ENCODE data around the gene COL23A1.

The COL23A1 gene

DNA sequence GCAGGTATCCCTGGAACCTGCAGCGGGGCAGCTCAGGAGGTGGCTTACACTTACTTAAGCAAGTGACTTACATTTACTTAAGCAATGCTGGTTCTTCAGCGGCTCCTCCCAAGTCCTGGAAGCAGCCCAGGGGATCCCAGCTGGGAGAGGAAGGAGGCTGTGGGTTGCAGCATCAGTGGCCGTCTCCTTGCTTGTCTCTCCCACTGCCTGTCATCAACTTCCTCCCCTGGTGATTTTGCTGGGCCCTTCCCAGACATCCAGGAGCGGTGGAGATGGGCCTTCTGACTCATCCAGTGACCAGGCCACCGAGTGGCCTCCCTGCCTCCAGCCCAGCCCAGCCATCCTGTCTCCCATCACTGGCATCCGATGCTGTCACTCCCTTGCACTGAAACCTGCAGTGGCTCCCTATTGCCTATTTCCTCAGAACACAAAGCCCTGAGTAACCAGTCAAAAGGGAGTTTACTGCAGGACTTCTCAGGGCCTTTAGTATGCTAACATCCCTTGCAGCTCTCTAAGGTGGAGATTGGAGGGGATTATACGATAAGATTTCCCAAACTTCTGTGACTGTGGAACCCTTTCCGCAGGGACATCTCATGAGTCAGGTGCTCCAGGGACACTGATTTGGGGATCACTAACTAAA, 201.7 kb downstream of the COL23A1 start:
- no peak for DNase-seq

DNA sequence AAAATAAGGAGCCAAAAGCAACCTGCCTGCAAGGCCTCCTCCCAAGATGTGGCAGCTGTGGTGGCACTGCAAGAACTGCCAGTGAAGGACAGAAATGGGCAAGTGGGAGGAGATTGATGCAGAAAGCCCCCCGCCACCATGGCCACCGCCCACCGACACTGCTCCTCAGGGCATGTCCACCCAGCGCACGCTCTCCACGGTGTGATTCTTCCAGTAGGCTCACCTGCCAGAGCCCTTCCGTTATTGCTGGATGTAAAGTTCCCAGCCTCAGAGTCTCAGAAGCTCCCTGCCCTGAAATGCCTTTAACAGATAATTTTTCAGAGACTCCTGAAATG, 202.4 kb downstream of the COL23A1 start:
- DNase-seq = no peak

DNA sequence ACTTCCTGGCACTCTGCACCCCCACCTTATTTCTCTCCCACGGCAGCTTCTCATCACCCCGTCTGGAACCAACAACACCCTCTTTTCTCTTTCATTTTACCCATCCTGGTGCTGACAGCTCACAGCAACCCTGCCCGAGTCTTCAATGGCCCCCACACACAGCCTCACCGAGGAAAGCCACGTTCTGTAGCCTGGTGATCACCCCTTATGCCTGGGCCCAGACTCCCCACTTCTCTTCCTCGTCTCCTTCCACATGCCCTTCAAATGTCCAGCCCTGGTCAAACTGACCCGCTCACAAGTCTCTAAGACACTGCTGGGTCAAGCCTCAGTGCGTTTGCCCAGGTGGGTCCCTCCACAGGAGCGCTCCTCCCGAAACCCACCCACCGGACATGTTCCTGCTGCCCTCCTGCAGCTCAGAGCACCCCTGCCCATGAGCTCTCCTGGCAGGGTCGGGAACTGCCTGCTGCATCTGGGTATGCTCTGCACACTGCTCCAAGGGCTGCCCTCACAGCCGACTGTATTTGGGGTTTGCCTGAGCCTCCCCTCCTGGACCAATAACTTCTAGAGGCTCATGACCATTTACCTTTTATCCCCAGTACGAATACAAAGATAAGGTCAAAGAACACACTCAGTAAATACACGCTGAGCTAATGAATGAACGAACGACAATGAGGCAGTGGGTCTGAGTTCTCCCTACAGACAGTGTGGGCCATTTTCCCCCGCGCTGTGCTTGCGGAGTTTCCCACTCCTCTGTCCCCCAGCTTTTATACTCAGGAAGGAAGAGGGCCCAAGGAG, 202.9 kb downstream of the COL23A1 start:
- DNase-seq = no peak

DNA sequence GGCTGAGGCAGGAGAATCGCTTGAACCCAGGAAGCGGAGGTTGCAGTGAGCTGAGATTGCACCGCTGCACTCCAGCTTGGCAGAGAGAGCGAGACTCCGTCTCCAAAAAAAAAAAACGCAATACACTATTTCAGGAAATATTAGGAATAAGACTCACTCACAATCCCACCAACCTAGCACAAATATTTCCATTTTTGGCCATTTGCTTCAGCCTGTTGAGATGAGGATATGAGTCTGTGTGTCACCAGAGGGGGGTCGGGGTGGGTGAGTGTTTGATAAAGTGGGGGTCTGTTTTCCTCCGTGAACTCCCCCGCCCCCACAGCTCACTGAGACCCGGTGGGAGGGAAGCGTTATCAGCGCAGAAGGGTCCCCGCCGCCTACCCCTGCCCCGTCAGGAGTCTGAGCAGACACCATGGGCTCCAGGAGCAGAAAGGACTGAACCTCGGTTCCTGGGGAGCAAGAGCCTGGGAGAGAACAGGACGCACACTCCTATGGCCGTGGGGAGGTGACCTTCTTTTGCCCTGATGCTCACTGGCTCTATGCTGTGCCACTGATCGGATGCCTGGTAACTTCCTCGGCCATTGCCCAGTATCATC, 203.8 kb downstream of the COL23A1 start:
- DNase-seq = no peak

DNA sequence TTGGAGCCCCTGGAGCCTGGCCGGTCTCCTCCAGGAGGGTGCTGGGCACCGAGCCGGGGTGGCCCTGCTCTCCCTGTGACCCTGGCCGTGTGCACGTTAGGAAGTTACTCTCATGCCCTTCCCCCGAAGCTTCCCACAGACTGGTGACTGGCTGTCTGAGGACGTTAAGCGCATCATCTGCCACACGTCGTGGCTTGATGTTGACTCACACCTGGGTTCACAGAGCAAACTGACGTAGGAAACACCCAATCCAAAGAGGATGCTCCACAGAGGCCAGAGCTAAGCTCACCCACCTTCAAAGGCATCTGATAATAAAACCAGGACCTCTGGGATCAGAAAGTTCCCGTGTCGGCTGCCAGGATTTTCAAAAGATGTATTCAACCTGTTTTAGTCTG, 204.7 kb downstream of the COL23A1 start:
- no peak for DNase-seq

DNA sequence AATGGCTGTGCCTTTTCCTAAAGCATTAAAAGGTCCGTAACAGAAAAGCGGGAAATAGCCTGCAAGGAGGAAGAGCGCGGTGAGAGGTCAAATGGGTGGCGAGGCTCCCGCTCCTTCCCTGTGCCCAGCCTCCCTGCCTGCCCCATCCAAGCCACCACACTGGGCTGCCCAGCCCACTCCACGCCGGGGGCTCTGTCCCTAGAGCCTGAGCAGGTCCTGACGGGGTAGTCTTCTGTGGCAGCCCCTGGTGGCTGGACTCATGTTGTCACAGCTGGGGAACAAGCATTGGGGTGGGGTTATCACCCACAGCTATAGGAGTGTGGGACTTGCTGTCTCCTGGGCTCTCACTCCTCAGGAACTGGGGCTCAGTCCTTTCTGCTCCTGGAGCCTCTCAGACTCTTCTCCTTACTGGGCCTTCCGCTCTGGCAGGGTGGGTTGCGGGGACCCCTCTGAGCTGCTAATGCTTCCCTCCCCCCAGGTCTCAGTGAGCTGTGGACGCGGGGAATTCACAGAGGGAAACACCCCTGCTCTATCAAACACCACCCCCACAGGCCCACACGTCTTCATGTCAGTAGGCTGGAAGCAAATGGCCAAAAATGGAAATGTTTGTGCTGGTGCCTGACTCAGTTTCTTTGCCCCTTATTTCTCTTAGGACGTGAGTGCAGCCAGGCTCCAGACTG, 205.2 kb downstream of the COL23A1 start:
- no peak for DNase-seq

DNA sequence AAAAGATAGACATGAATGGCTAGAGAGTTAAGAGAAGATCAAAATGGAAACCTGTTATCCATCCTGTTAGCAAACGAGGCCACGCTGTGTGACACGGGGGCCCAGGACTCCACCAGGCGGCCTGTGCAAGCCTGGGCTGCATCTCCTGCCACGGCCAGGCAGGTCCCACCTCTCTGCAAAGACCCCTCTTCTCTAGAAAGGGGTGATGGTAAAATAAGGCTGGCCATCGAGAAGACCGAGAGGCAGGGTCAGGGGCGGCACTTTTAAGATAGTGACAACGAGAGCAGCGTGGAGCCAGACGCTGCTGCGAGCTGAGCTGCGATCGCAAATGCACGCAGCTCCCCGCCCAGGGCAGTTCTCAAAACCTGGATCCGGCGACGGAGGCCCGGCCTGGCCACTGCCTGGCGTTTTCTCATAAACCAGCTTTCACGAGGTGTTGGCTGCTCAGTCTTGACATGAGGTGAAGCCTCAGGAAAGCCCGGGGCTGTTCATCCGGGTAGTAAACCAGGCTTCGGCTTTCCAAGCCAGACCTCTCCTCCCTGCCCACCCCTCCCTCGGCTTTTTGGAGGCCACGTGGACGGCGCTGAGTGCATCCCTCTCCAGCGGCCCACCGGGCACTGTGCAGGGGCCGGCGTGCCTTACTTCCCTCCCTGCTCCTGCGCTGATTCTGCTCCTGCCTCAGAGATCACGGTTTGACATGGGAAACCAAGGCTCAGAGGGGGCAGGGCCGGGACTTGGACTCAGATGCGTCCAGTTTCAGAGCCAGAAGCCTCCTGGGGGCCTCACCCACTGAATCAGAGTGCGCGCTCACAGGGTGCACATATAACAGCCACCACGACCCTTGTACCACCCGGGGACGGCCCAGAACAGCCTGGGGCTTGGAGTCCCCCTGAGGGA, 206.0 kb downstream of the COL23A1 start:
- no peak for DNase-seq

DNA sequence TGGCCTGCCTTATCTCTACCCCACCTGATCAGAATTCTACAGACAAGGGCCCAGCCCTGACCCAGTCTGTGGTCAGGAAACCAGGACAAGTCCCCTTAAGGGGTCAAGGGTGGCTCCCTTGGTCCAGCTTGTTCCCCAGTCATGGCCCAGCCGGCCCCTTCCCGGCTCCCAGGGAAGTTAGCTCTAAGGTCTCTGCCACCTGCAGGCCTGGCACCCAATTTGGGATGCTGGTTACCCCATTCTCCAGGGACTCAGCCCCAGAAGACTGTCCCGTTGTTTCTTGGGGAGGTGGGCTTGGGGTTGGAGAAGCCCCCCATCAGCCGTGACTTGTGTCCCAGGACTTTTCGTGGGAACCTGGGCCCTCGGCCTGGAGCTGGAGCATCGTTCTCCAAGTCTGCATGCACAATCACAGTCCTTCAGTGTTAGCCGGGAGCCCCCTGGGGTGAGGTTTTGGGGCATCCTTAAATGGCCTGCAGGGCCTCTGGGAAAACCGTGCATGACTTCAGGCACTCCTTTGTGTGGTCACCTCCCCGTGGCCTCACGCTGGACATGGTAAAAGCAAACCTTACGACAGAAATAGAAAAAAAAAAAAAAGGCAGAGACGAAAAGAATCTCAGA, 206.8 kb downstream of the COL23A1 start:
- no peak for DNase-seq

DNA sequence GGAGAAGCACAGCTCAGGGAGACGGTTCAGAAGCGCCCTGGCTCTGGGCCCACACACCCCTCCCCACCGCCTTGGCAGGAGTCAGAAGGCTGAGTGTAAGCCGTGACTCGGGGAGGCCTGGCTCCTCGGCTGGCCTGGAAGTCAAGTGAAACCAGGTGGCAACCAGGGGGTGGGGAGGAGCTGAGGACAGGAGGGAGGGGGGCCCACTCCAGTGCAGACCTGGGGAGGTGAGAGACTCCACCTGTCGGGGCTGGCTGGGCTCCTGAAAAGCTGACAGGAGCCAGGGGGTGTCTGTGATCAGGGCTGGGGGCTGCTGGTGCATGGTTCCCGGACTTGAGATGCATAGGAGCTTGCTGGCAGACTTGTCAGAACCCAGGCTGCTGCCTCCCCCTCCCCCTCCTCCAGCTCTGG, 207.4 kb downstream of the COL23A1 start:
- no peak for DNase-seq

DNA sequence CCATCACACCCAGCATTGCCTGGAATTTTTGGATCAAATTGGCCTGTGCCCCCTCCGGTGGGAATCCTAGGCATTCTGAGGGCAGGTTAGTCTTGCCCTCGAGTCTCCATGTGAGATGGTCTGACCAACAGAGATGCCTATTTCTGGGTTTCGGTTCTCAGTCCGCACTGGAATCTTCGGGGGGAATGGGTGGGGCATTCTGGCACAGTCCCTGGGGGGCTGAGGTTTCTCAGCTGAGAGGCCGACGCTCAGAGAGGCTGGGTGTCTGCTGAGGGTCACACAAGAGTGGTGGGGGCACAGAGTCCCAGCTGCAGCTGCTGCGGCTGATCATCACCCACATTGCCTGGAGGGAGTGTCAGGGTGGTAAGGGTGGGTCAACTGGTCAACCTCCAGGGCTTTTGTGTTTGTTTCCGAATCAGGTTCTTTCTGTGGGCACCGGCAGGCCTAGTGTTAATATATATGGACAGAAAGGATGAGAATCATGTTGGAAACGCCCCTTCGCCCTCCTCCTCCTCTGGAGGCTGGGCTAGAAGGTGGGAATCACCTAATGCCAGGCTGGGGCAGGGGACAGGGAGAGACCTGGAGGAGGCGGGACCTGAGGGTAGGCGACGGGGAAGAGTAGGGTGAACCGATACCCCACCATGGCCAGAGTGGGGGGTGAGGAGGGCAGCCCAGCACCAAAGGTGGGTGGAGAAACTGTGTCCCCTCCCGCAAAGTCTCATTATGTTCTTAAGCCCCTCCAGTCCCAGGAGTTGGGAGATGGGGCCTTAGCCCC, 208.1 kb downstream of the COL23A1 start:
- DNase-seq = no peak

DNA sequence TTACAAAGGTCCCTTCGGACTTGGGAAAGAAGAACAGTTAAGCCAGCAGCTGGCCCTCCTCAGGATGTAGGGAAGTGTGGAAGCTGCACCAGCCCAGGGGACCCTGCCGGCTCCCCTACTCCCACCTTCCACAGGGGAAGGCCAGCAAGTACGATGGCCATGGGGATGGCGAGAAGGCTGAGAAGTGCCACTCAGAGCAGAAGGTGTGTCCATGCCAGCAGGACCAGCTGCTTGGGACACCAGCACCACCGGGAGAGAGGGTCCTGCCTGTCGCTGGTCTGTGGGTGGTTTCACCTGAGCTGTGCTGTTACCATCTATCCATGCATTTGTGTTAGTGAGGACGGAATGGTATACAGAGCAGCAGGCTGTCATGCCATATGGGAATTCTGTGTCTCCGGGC, 209.0 kb downstream of the COL23A1 start:
- no peak for DNase-seq

DNA sequence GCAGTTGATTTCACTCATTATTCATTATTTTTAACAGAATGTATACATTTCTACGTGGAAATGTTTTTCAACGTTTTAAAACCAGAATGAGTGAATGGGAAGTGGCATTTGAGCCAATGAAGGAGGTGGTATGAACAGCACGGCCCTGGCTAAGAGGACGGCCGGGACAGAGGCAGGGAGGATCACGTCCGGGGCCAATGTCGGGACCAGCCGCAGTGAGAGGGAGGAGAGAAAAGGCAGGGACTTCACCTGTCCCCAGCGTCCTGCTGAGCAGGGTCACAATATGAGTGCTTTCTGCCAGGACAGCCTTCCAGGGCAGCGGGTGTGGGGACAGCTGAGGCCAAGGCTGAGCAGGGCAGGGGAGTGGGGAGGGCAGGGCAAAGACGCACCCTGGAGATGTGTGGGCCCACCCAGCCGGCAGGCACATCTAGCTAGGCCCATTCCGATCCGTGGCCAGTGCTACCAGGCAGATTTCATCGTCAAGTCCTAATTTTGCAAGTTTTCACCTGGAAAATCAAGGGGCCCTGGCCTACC, 209.6 kb downstream of the COL23A1 start:
- DNase-seq = no peak

DNA sequence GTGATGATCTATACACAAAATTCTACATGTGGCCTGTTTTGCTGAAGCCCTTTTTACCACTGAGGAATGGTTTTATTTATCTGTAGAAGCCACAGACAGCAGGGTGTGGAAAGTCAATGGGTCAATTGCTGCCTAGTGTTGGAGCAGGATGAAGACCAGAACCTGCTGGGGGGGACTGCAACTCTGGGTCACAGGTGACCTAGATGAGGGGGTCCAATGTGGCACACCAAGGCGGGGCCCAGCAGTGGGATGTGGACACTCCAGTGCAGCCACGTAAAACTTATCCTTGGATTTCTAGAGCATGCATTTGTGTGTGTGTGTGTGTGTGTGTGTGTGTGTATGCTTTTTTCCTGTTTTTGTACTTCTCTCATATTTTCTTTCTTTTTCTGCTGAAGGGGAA, 210.1 kb downstream of the COL23A1 start:
- DNase-seq = no peak

DNA sequence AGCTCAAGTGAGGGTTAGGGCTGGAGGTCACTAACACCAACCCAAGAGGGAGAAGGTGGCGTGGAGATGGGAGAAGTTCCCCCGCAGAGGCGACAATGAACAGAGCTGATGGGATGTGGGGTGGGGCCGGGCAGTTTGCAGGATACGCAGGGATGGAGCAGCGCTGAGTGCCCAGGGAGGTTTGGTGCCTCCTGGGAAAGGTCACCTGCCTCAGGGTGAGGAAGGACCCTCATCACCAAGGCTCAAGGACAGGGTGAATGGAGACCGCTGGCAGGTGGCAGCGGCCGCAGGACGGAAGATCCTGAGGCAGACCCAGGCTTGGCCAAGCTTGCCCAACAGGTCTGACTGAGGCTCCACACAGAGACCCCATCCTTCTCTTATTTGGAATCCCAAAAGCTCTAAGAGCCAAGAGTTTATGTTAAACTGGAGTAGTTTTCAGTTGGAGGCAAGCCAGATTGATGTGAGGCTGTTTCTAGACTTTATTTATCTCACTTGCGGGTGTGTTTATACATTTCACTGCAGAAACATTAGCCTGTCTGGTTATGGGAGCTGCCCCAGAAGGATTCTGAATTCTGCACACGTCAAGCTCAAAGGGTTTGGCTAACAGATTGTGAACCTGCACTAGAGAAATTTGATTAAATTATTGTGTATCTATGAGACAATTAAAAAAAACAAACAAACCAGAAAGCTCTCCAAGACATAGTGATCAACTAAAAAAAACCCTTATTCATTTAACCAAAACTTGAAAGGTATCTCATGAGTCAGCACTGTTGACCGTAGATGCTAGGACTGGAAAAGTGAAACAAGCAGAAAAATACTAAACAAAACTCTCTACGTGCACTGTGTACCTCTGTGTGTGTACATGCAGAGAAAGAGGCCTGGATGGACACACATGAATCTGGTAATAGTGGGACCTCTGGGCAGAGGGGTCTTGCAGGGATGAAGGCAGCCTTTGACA, 211.4 kb downstream of the COL23A1 start:
- DNase-seq = no peak

DNA sequence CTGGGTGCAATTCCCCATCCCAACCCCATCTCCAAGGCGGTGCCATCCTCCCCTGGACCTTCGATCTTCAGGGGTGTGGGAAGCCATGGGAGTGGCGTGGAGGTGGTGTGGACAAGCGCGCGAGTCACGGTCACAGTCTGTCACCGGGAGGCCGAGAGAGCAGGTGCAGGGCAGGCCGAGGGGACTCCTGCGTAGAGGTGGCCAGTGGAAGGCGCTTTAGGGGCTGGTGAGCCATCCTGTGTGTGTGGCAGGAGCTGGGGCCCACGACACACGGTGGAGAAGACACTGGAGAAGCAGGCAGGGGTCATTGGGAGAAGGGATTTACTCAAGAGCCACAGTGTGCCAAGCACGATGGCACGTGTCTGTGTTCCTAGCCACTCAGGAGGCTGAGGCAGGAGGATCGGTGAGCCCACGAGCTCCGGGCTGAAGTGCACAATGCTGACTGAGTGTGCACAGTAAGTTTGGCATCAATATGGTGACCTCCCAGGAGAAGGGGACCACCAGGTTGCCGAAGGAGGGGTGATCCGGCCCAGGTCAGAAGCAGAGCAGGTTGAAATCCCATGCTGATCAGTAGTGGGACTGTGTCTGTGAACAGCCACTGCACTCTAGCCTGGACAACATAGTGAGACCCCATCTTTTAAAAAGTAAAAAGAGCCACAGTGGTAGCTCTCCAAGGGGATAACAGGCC, 212.5 kb downstream of the COL23A1 start:
- no peak for DNase-seq

DNA sequence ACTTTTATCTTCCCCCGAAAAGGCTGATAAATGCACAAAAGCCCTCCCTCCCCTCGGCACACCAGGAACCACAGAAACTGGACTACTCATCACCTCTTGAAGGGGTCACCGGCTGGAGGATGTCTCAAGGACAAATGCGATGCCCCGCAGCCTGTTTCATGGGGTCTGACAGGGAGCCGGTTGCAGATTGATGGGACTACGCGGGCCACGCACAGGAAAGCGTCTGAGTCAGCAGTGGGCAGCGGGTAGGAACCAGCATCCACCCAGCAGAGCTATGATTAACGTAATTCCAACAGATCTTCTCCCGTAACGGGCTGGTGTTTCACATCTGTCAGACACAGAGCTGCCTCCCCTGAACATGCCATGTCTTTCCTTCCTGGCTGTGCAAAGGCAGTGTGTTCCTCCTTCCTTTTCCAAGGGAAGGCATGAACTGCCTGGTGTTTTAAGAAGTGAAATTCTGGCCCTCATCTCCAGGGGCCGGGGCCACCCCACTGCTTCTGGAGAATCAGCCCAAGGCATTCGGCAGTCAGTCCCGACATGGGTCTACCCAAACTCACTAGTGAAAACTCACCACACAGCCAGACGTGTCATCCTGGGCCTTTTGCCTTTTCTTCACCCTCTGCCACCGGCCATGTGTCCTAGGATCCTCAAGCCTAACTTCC, 213.1 kb downstream of the COL23A1 start:
- DNase-seq = no peak

DNA sequence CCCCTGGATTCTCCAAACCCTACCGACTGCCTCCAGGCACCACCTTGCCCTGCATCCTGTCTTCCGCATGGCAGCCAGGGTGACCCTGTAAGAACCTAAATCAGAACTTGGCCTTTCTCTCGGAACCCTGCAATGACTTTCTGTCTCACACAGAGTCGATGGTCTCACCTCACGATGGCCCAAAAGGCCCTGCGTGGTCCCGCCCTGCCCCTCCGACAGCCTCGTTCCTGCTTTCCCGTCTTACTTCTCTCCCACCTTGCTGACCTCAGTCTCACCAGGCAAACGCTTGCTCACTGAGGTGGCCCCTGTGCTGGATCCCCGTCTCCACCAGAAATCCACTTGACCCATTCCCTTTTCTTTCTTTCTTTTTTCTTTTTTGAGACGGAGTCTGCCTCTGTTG, 214.8 kb downstream of the COL23A1 start:
- DNase-seq = no peak

DNA sequence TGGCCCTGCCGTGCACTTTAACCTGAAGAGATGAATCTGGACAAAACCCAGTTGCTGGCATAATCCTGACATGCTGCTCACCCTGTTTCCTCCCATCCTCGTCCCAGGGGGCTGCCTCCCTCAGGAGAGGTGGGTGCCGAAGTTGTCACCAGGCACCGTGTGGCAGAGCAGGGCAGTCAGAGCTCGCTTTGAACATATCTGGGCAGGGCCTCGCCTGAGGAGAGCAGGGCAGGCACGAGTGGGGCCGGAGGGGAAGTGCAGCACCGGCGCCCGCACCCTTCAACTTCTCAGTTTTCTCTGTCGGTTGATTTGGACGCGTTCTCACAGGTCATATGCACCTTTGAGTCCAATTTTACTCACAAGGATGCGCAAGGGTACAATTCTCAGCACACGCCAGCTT, 216.5 kb downstream of the COL23A1 start:
- DNase-seq = no peak

DNA sequence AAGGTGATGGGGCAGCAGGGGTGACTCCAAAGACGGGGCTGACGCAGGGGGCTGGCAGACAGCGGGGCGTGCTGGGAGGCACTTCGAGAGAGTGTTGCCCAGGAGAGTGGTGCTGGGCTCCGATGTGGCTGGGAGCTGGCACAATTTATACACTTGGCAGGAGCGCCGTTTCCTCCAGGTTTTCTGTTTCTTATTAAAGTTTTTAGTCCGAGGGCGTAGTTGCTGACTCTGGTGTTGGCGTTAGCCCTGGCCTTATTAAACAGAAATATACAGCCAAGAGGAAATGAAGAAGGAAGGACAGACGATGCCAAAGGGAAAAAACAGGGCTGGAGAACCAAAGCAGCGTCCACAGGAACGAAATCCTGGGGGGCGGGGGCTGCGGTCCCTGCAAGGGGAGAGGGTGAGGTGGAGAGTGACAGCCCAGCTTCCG, 218.0 kb downstream of the COL23A1 start:
- no peak for DNase-seq
